Endothelial cell of umbilical vein (primary cell): ENCODE measurements around the gene CAMLG. TPM values are rescaled to one million over a fixed set of nuclear protein-coding genes. Genes with fewer than 3 reads are reported as not detected.

Source experiments
- BruUV-seq: library from RNA; stranded (reverse); fragments of 400-500 nt; replicated peaks from 2 replicates; lab custom pipeline; 2021; lab: Mats Ljungman, UMichigan
- CTCF ChIA-PET: fragments of 300-600, 350-600 bp; sonication (Branson Sonifier 250); formaldehyde crosslinking; loops from one replicate; lab custom pipeline; 2021; ENCODE audit warnings: antibody characterized with exemption, inconsistent platforms; lab: Charles Lee
- POLR2A ChIA-PET: fragments of 300-600, 350-600 bp; sonication (Branson Sonifier 250); formaldehyde crosslinking; loops from one replicate; lab custom pipeline; 2021; ENCODE audit warnings: antibody characterized with exemption, inconsistent platforms; lab: Charles Lee
- DNase-seq: peaks from one replicate; pipeline ENCODE4 v3.0.0-alpha.2; 2011; ENCODE audit warnings: low read depth, low spot score
- FAIRE-seq: peaks from 2 replicates; lab custom pipeline; 2011; peaks lifted over from hg19 to GRCh38; lab: Jason Lieb, UNC
- H2AFZ ChIP-seq: 2 replicates; pipeline ENCODE4 v1.6.0; 2012; ENCODE audit warnings: low read depth, low read length, control low read depth, inconsistent platforms
- H3K27ac ChIP-seq: 2 replicates; pipeline ENCODE4 v1.5.1; 2011; ENCODE audit warnings: low read depth, mild to moderate bottlenecking, control low read depth, low read length, moderate library complexity; ENCODE audit not compliant: insufficient read depth
- H3K27me3 ChIP-seq, 2 experiments: 2 replicates each; pipeline versions ENCODE4 v1.6.0 to v1.6.1; 2011; ENCODE audit warnings: low read length in 2 of 2, mixed read lengths in 1 of 2; ENCODE audit not compliant: control insufficient read depth in 2 of 2, insufficient read depth in 2 of 2
- H3K36me3 ChIP-seq, 2 experiments: 2 replicates in 1 of 2; 3 replicates in 1 of 2; pipeline ENCODE4 v1.5.1; 2011; ENCODE audit warnings: low read length in 2 of 2, mild to moderate bottlenecking in 1 of 2, moderate library complexity in 1 of 2; ENCODE audit not compliant: control insufficient read depth in 2 of 2, insufficient read depth in 2 of 2; ENCODE audit errors: extremely low read depth in 1 of 2
- H3K4me1 ChIP-seq: 3 replicates; pipeline ENCODE4 v1.5.1; 2011; ENCODE audit warnings: mild to moderate bottlenecking, low read length; ENCODE audit not compliant: control insufficient read depth, insufficient read depth; ENCODE audit errors: extremely low read depth
- H3K4me2 ChIP-seq: 2 replicates; pipeline ENCODE4 v1.6.1; 2011; ENCODE audit warnings: low read length, control low read depth, mixed read lengths; ENCODE audit not compliant: insufficient read depth
- H3K4me3 ChIP-seq, 3 experiments: fragments of 200-600 bp in 1 of 3; sonication (generic), shearing (Covaris generic) in 1 of 3; replicated peaks in 1 of 3; 2 replicates each; pipeline ENCODE4 v1.5.1; 2011 to 2016; ENCODE audit warnings: control low read depth in 3 of 3, low read length in 3 of 3, mild to moderate bottlenecking in 2 of 3, inconsistent platforms in 1 of 3, low read depth in 1 of 3, moderate library complexity in 1 of 3; ENCODE audit not compliant: insufficient read depth in 1 of 3
- H3K79me2 ChIP-seq: 2 replicates; pipeline ENCODE4 v1.6.0; 2012; ENCODE audit warnings: low read length, inconsistent platforms; ENCODE audit not compliant: control insufficient read depth, insufficient read depth
- H3K9ac ChIP-seq: replicated peaks from 2 replicates; pipeline ENCODE3; 2011; ENCODE audit warnings: low read length, control low read depth; ENCODE audit not compliant: insufficient read depth; ENCODE audit errors: extremely low read depth
- H3K9me1 ChIP-seq: replicated peaks from 3 replicates; pipeline ENCODE4 v1.6.0; 2011; ENCODE audit warnings: mild to moderate bottlenecking, low read length; ENCODE audit not compliant: control insufficient read depth, insufficient read depth; ENCODE audit errors: extremely low read depth
- H3K9me3 ChIP-seq: replicated peaks from 2 replicates; pipeline ENCODE4 v1.5.1; 2012; ENCODE audit warnings: low read length, inconsistent platforms; ENCODE audit not compliant: control insufficient read depth, insufficient read depth
- H4K20me1 ChIP-seq: replicated peaks from 2 replicates; pipeline ENCODE3; 2011; ENCODE audit warnings: mild to moderate bottlenecking, low read length; ENCODE audit not compliant: control insufficient read depth, insufficient read depth; ENCODE audit errors: extremely low read depth
- CTCF ChIP-seq, 2 donors: IDR thresholded peaks; 1 replicate in 1 of 2; 2 replicates in 1 of 2; pipeline ENCODE4 v1.5.1; 2011; ENCODE audit warnings: low read length in 2 of 2, mild to moderate bottlenecking in 2 of 2, moderate library complexity in 2 of 2, control low read depth in 1 of 2, inconsistent platforms in 1 of 2, low read depth in 1 of 2; ENCODE audit not compliant: insufficient read depth in 1 of 2; ENCODE audit errors: extremely low read depth in 1 of 2
- EZH2 ChIP-seq: IDR thresholded peaks from 2 replicates; pipeline ENCODE4 v1.6.1; 2012; ENCODE audit warnings: borderline replicate concordance, low read depth, mild to moderate bottlenecking, moderate library complexity, low read length, inconsistent platforms; ENCODE audit not compliant: severe bottlenecking
- FOS ChIP-seq: IDR thresholded peaks from 2 replicates; pipeline ENCODE4 v1.6.1; 2011; ENCODE audit warnings: mild to moderate bottlenecking, low read length, moderate library complexity, borderline replicate concordance; ENCODE audit not compliant: insufficient read depth
- GATA2 ChIP-seq: IDR thresholded peaks from 2 replicates; pipeline ENCODE4 v1.7.0; 2011; ENCODE audit warnings: low read depth, mild to moderate bottlenecking, moderate library complexity, mixed read lengths, low read length; ENCODE audit not compliant: insufficient read length, insufficient read depth
- JUN ChIP-seq: IDR thresholded peaks from 2 replicates; pipeline ENCODE4 v1.6.1; 2011; ENCODE audit warnings: borderline replicate concordance, low read depth; ENCODE audit not compliant: insufficient read length, insufficient read depth
- MAX ChIP-seq: IDR thresholded peaks from 2 replicates; pipeline ENCODE4 v1.6.1; 2011; ENCODE audit not compliant: insufficient read depth, insufficient read length
- MYC ChIP-seq: IDR thresholded peaks from one replicate; pipeline ENCODE4 v1.6.1; 2011; ENCODE audit warnings: mild to moderate bottlenecking, low read depth, low read length
- POLR2A ChIP-seq: IDR thresholded peaks from 2 replicates; pipeline ENCODE4 v1.6.1; 2012; ENCODE audit warnings: low read depth, mild to moderate bottlenecking, control low read depth, low read length
- POLR2AphosphoS5 ChIP-seq: IDR thresholded peaks from 2 replicates; pipeline ENCODE4 v1.6.1; 2012; ENCODE audit warnings: low read depth, mild to moderate bottlenecking, control low read depth, low read length, moderate library complexity; ENCODE audit not compliant: insufficient read depth
- dilution Hi-C: fragments of 300-500 bp; cut with MboI; formaldehyde crosslinking; loops from one replicate; pipeline ENCODE4 v1.15.0; 2019; ENCODE audit warnings: low sequenced_read_pairs; ENCODE audit not compliant: extremely low pct_ligation_motif_present
- intact Hi-C: fragments of 100-400 bp; cut with micrococcal nuclease; formaldehyde crosslinking; loops from one replicate; pipeline ENCODE4 v1.10.0; 2022
- polyA plus RNA-seq, 4 experiments: library from polyadenylated mRNA; depleted of rRNA in 3 of 4; stranded (reverse) in 3 of 4; unstranded in 1 of 4; fragments of >200 nt; gene quantifications; 2 replicates each; pipeline versions ENCODE4 v1.2.1 to v1.2.3, GENCODE V29; 2011 to 2012; ENCODE audit warnings: missing spikeins in 1 of 4
- total RNA-seq: library from RNA; stranded (reverse); gene quantifications from 2 replicates; pipeline ENCODE4 v1.2.3, GENCODE V29; 2021

The CAMLG gene
- total and polyA plus RNA-seq, 2 donors (not counting 3 experiments of a cell fraction or from before 2014, with no cell fraction given) = 14.7 to 33.3 TPM

- H3K9me1 ChIP-seq = no peaks in the 10 kb centered on the region
- H4K20me1 ChIP-seq = no peaks in the 10 kb centered on the region
- no peaks in the 10 kb centered on the region for H3K4me1 ChIP-seq
- dilution Hi-C loops = no loop called here
- intact Hi-C loops = loop anchor here (1.0 kb wide), 1 partner anchor 12 kb away; no protein-coding TSS in a partner anchor
- no TSS peak for BruUV-seq
- TF ChIP-seq JUN = no peak
- no peak for TF ChIP-seq FOS
- no peak for TF ChIP-seq POLR2AphosphoS5
- TF ChIP-seq CTCF (IDR thresholded peaks at IDR 0.05; ENCODE audit: extremely low read depth in 1 of 2, insufficient read depth in 1 of 2, low read depth in 1 of 2, low read length in 2 of 2) = no peak
- TF ChIP-seq MAX = no peak
- no peak for TF ChIP-seq GATA2
- no peak for TF ChIP-seq POLR2A
- TF ChIP-seq MYC = no peak
- TF ChIP-seq EZH2 = no peak
- H2AFZ ChIP-seq = no peak overlapping the region
- ChIA-PET CTCF (no interaction called here), POLR2A (no interaction called here)
- H3K4me3 ChIP-seq = no peak overlapping the region
- DNase-seq (no peak), FAIRE-seq (no peak)
- no peaks in the 10 kb centered on the region for H3K27me3 ChIP-seq
- no peak overlapping the region for H3K27ac ChIP-seq
- H3K4me2 ChIP-seq = no peak overlapping the region
- H3K9ac ChIP-seq = no peak overlapping the region
- no peaks in the 10 kb centered on the region for H3K79me2 ChIP-seq
- H3K36me3 ChIP-seq = peaks cover 15% of the 10 kb centered on the region in 2 experiments
- no peaks in the 10 kb centered on the region for H3K9me3 ChIP-seq
Measured at GRCh38 chr5:134692722-134693121, 45.6 kb upstream of the CAMLG start.
